Esophagus muscularis mucosa (tissue), 2 donors: ENCODE results near the gene LRRC8C.

ENCODE experiments used
- POLR2A ChIP-seq: fragments of 450-650 bp; IDR thresholded peaks from one replicate; pipeline ENCODE4 v1.6.1; 2017; ENCODE audit warnings: antibody characterized with exemption, moderate library complexity, mild to moderate bottlenecking, low read depth
- POLR2AphosphoS5 ChIP-seq, 2 donors: sonication (generic); formaldehyde crosslinking; IDR thresholded peaks; one replicate each; pipeline ENCODE4 v1.6.1; 2017; ENCODE audit warnings: antibody characterized with exemption in 2 of 2

GRCh38 chr1:89668961-89669360 is 36.0 kb downstream of the LRRC8C start:
- no peak for TF ChIP-seq POLR2AphosphoS5 (IDR thresholded peaks at IDR 0.05)
- no peak for TF ChIP-seq POLR2A
